ENCODE data around the gene FOXP1. TPM values are rescaled to one million over a fixed set of nuclear protein-coding genes. Genes with fewer than 3 reads are reported as not detected.

The FOXP1 gene
- total and polyA plus RNA-seq, 2 of the 13 experiments (the other 11 are each of a cell fraction or from before 2014, with no cell fraction given), result 40.4 to 59.0 TPM

DNA sequence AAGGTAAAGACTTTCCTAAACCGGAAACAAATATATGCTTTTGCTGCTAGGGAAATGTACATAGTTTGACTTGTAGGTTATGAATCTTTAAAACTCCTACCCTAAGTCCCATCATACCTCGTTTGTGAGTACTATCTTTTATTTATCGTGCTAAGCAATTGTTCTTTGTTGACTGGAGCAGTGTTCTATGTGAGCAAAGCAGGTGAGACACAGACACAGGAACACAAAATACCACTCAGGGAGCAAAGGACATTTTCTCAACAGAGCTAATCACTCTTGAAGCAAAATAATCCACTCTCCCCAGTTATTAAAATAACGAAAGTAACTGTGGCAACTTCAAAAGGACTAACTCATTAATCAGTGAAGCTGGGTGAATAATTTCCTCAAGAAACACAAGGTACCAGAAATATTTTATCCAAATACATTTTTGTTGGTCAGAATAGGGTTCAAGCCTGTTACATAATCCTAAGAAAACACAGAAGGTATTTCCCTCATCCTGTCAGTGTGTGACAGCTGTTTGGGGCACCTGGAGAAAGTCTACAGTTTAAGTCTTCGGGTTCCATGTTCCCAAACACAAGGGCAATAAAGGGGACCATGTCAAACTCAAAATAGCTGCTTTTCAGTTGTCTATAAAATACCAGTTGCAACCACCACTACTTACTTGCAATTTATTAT lies 407.7 kb downstream of the FOXP1 start:
- 83% methylated on average over 5 of the region's 5 CpGs for WGBS (ENCODE audit: low lambda C conversion rate)
- H3K27ac ChIP-seq (ENCODE audit: extremely low read length, insufficient read depth, low read length), result no peak overlapping the region
- CTCF ChIA-PET (ENCODE audit: low intra/inter-chr PET ratio, low total read pairs), result no interaction called here

More for the DNA sequence above, 407.7 kb downstream of the FOXP1 start:
- no peak for ATAC-seq
- Histone ChIP-seq H3K4me2 (ENCODE audit: low read depth, low read length) (no peak overlapping the region), H4K20me1 (ENCODE audit: insufficient read depth, low read length) (no peaks in the 10 kb centered on the region), H3K4me3 (replicated peaks in 1 of 3; ENCODE audit: insufficient read depth in 1 of 3, low read depth in 2 of 3, low read length in 3 of 3) (no peak overlapping the region), H3K9me3 (ENCODE audit: low read length) (no peaks in the 10 kb centered on the region), H3K79me2 (ENCODE audit: insufficient read depth, low read length) (no peaks in the 10 kb centered on the region), H2AFZ (ENCODE audit: low read length) (no peak overlapping the region), H3K9ac (ENCODE audit: insufficient read depth, low read depth, low read length) (no peak overlapping the region), H3K36me3 (replicated peaks in 1 of 2; ENCODE audit: control insufficient read depth in 1 of 2, insufficient read depth in 2 of 2, low read length in 2 of 2) (peaks cover 1 to 12% of the 10 kb centered on the region in 2 experiments; a peak in 3 of 5 replicates), H3K27me3 (ENCODE audit: control insufficient read depth in 1 of 2, insufficient read depth in 2 of 2, low read length in 2 of 2) (no peaks in the 10 kb centered on the region), H3K4me1 (ENCODE audit: insufficient read depth, low read length) (peaks cover 38% of the 10 kb centered on the region)
- FAIRE-seq, result no peak
- DNase-seq (ENCODE audit: low spot score), result no peak
- intact Hi-C loops (cut with micrococcal nuclease; ENCODE audit: unreplicated experiment) (no loop called here), in situ Hi-C loops (cut with HindIII; ENCODE audit: extremely low pct_ligation_motif_present, low pct_unique_long_range_greater_than_20kb) (no loop called here)
- POLR2A ChIA-PET, result interaction anchor here (4.0 kb wide), 1 partner anchor 32 kb away, joined by 12 read pairs; no protein-coding TSS in a partner anchor
- no TSS peak for BruUV-seq (replicated peaks)
- no peak for TF ChIP-seq ZNF496 (CRISPR knock-in tag; IDR thresholded peaks at IDR 0.05; ENCODE audit: insufficient replicate concordance)
- TF ChIP-seq, protein P1, sequence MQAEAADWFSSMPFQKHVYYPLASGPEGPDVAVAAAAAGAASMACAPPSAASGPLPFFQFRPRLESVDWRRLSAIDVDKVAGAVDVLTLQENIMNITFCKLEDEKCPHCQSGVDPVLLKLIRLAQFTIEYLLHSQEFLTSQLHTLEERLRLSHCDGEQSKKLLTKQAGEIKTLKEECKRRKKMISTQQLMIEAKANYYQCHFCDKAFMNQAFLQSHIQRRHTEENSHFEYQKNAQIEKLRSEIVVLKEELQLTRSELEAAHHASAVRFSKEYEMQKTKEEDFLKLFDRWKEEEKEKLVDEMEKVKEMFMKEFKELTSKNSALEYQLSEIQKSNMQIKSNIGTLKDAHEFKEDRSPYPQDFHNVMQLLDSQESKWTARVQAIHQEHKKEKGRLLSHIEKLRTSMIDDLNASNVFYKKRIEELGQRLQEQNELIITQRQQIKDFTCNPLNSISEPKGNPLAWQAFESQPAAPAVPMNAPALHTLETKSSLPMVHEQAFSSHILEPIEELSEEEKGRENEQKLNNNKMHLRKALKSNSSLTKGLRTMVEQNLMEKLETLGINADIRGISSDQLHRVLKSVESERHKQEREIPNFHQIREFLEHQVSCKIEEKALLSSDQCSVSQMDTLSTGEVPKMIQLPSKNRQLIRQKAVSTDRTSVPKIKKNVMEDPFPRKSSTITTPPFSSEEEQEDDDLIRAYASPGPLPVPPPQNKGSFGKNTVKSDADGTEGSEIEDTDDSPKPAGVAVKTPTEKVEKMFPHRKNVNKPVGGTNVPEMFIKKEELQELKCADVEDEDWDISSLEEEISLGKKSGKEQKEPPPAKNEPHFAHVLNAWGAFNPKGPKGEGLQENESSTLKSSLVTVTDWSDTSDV (CRISPR knock-in tag; IDR thresholded peaks at IDR 0.05), result no peak
- TF ChIP-seq, protein P2, sequence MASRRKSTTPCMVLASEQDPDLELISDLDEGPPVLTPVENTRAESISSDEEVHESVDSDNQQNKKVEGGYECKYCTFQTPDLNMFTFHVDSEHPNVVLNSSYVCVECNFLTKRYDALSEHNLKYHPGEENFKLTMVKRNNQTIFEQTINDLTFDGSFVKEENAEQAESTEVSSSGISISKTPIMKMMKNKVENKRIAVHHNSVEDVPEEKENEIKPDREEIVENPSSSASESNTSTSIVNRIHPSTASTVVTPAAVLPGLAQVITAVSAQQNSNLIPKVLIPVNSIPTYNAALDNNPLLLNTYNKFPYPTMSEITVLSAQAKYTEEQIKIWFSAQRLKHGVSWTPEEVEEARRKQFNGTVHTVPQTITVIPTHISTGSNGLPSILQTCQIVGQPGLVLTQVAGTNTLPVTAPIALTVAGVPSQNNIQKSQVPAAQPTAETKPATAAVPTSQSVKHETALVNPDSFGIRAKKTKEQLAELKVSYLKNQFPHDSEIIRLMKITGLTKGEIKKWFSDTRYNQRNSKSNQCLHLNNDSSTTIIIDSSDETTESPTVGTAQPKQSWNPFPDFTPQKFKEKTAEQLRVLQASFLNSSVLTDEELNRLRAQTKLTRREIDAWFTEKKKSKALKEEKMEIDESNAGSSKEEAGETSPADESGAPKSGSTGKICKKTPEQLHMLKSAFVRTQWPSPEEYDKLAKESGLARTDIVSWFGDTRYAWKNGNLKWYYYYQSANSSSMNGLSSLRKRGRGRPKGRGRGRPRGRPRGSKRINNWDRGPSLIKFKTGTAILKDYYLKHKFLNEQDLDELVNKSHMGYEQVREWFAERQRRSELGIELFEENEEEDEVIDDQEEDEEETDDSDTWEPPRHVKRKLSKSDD (CRISPR knock-in tag; IDR thresholded peaks at IDR 0.05; ENCODE audit: low read depth), result no peak
- TF ChIP-seq, protein P3, sequence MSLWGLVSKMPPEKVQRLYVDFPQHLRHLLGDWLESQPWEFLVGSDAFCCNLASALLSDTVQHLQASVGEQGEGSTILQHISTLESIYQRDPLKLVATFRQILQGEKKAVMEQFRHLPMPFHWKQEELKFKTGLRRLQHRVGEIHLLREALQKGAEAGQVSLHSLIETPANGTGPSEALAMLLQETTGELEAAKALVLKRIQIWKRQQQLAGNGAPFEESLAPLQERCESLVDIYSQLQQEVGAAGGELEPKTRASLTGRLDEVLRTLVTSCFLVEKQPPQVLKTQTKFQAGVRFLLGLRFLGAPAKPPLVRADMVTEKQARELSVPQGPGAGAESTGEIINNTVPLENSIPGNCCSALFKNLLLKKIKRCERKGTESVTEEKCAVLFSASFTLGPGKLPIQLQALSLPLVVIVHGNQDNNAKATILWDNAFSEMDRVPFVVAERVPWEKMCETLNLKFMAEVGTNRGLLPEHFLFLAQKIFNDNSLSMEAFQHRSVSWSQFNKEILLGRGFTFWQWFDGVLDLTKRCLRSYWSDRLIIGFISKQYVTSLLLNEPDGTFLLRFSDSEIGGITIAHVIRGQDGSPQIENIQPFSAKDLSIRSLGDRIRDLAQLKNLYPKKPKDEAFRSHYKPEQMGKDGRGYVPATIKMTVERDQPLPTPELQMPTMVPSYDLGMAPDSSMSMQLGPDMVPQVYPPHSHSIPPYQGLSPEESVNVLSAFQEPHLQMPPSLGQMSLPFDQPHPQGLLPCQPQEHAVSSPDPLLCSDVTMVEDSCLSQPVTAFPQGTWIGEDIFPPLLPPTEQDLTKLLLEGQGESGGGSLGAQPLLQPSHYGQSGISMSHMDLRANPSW (CRISPR knock-in tag; IDR thresholded peaks at IDR 0.05; ENCODE audit: borderline replicate concordance), result no peak
